RWPE2 (cell line): ENCODE data around the gene ADGRE2.

Experiments
- ATAC-seq: fragments of 200-7000 bp; cut with Tn5 transposase; 3 replicates; pipeline ENCODE4 v1.9.1; 2021; ENCODE audit warnings: low read depth
- DNase-seq: peaks from one replicate; pipeline ENCODE4 v3.0.0-alpha.2; 2020; ENCODE audit warnings: low spot score
- H3K27ac ChIP-seq: fragments of 450-650 bp; 2 replicates; pipeline ENCODE4 v1.5.1; 2017; ENCODE audit warnings: mild to moderate bottlenecking; ENCODE audit not compliant: poor library complexity, severe bottlenecking
- H3K27me3 ChIP-seq: fragments of 250-450 bp; sonication (Bioruptor Pico); 2 replicates; pipeline ENCODE4 v1.5.1; 2021; ENCODE audit warnings: mild to moderate bottlenecking, moderate library complexity; ENCODE audit not compliant: insufficient read depth, poor library complexity, severe bottlenecking
- H3K36me3 ChIP-seq: fragments of 250-450 bp; sonication (Bioruptor Pico); 2 replicates; pipeline ENCODE4 v1.5.1; 2020; ENCODE audit warnings: low read depth, mild to moderate bottlenecking, moderate library complexity
- H3K4me1 ChIP-seq: fragments of 250-450 bp; sonication (Bioruptor Pico); 2 replicates; pipeline ENCODE4 v1.5.1; 2021; ENCODE audit warnings: mild to moderate bottlenecking, moderate library complexity; ENCODE audit not compliant: insufficient read depth, poor library complexity, severe bottlenecking
- H3K4me3 ChIP-seq: fragments of 250-450 bp; sonication (Bioruptor Pico); 2 replicates; pipeline ENCODE4 v1.5.1; 2021; ENCODE audit warnings: mild to moderate bottlenecking, moderate library complexity; ENCODE audit not compliant: severe bottlenecking
- H3K9me3 ChIP-seq: fragments of 250-450 bp; sonication (Bioruptor Pico); 2 replicates; pipeline ENCODE4 v1.5.1; 2021; ENCODE audit warnings: mild to moderate bottlenecking, moderate library complexity; ENCODE audit not compliant: severe bottlenecking
- CTCF ChIP-seq: fragments of 450-650 bp; IDR thresholded peaks from one replicate; pipeline ENCODE4 v1.5.1; 2017; ENCODE audit warnings: mild to moderate bottlenecking, moderate library complexity; ENCODE audit not compliant: poor library complexity, severe bottlenecking

ADGRE2 gene

GRCh38 chr19:14683439-14683838 is 94.9 kb downstream of the ADGRE2 start:
- Histone ChIP-seq H3K4me3 (no peak overlapping the region), H3K27me3 (no peaks in the 10 kb centered on the region), H3K9me3 (no peaks in the 10 kb centered on the region), H3K4me1 (no peaks in the 10 kb centered on the region), H3K36me3 (no peaks in the 10 kb centered on the region), H3K27ac (no peak overlapping the region)
- ATAC-seq (no peak), DNase-seq (no peak)
- no peak for TF ChIP-seq CTCF
